Stomach (tissue), 4 donors: ENCODE data around the gene SCGB3A2.

ENCODE experiments used
- POLR2AphosphoS5 ChIP-seq, 3 donors: sonication (generic); formaldehyde crosslinking; IDR thresholded peaks; one replicate each; pipeline ENCODE4 v1.6.1; 2016; ENCODE audit warnings: antibody characterized with exemption in 3 of 3
- TF ChIP-seq, protein P1 (sequence below), 7 experiments: fragments of 450-650 bp in 4 of 7; fragments of 200-600 bp in 3 of 7; sonication (generic) in 3 of 7; IDR thresholded peaks; one replicate each; pipeline ENCODE4 v1.5.1; 2016 to 2019; ENCODE audit warnings: antibody characterized with exemption in 7 of 7, control low read depth in 2 of 7, mild to moderate bottlenecking in 1 of 7

- TF ChIP-seq, protein P1, sequence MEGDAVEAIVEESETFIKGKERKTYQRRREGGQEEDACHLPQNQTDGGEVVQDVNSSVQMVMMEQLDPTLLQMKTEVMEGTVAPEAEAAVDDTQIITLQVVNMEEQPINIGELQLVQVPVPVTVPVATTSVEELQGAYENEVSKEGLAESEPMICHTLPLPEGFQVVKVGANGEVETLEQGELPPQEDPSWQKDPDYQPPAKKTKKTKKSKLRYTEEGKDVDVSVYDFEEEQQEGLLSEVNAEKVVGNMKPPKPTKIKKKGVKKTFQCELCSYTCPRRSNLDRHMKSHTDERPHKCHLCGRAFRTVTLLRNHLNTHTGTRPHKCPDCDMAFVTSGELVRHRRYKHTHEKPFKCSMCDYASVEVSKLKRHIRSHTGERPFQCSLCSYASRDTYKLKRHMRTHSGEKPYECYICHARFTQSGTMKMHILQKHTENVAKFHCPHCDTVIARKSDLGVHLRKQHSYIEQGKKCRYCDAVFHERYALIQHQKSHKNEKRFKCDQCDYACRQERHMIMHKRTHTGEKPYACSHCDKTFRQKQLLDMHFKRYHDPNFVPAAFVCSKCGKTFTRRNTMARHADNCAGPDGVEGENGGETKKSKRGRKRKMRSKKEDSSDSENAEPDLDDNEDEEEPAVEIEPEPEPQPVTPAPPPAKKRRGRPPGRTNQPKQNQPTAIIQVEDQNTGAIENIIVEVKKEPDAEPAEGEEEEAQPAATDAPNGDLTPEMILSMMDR (IDR thresholded peaks at IDR 0.05) = peak in 5 of 7 experiments; percentile 66 to 85 (median 77)
- TF ChIP-seq POLR2AphosphoS5 (IDR thresholded peaks at IDR 0.05) = peak in 1 of 3 donors; percentile 25
These were observed 21.0 kb upstream of the SCGB3A2 start for GRCh38 chr5:147857302-147858129.
